Measurements from ENCODE around the gene CMYA5.

Gene CMYA5

DNA sequence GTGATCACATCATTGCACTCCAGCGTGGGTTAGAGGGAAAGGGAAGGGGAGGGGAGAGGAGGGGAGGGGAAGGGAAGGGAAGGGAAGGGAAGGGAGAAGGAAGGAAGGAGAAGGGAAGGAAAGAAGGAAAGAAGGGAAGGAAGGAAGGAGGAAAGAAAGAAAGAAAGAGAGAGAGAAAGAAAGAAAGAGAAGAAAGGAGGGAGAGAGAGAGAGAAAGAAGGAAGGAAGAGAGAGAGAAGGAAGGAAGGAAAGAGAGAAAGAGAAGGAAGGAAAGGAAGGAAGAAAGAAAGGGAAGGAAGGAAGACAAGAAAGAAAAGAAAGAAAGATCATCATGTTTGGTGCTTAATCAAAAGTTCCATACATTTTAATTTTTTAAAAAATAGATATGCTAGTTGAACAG lies 136.2 kb downstream of the CMYA5 start:
- no peak for DNase-seq (ENCODE audit: low read depth)
- no peak overlapping the region for H3K4me3 ChIP-seq (ENCODE audit: low read depth, low read length)
- in situ Hi-C loops (cut with HindIII; ENCODE audit: low sequenced_read_pairs), result no loop called here
- TF ChIP-seq, protein P1, sequence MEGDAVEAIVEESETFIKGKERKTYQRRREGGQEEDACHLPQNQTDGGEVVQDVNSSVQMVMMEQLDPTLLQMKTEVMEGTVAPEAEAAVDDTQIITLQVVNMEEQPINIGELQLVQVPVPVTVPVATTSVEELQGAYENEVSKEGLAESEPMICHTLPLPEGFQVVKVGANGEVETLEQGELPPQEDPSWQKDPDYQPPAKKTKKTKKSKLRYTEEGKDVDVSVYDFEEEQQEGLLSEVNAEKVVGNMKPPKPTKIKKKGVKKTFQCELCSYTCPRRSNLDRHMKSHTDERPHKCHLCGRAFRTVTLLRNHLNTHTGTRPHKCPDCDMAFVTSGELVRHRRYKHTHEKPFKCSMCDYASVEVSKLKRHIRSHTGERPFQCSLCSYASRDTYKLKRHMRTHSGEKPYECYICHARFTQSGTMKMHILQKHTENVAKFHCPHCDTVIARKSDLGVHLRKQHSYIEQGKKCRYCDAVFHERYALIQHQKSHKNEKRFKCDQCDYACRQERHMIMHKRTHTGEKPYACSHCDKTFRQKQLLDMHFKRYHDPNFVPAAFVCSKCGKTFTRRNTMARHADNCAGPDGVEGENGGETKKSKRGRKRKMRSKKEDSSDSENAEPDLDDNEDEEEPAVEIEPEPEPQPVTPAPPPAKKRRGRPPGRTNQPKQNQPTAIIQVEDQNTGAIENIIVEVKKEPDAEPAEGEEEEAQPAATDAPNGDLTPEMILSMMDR (IDR thresholded peaks at IDR 0.05; ENCODE audit: low read depth, low read length, missing control alignments), result no peak

DNA sequence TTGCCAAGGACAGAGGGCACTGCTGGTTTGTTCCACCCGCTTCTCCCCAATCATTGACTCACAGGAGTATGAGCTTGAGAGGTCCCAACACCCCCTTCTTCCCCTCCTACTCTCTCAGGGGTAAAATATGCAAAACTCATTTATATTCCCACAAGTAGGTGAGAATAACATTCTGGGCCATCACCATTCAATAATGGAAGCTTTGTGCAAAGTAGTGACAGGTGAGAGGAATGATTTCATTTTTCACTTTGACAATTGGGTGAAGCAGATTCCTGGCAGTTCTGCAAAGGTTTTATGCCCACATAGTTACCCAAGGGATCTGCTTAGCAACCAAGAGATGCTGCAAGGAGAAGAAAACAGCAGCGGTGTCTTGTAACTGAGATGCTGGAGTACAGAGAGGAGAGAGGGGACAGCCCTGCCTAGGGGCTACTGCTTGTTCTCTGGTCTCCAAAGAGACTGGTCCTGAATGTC lies 137.6 kb downstream of the CMYA5 start:
- no peak for DNase-seq (ENCODE audit: low read depth)
- TF ChIP-seq, protein P1 (IDR thresholded peaks at IDR 0.05; ENCODE audit: low read depth, low read length, missing control alignments), result no peak
- no peak overlapping the region for H3K4me3 ChIP-seq (ENCODE audit: low read depth, low read length)
- in situ Hi-C loops (cut with HindIII; ENCODE audit: low sequenced_read_pairs), result no loop called here

DNA sequence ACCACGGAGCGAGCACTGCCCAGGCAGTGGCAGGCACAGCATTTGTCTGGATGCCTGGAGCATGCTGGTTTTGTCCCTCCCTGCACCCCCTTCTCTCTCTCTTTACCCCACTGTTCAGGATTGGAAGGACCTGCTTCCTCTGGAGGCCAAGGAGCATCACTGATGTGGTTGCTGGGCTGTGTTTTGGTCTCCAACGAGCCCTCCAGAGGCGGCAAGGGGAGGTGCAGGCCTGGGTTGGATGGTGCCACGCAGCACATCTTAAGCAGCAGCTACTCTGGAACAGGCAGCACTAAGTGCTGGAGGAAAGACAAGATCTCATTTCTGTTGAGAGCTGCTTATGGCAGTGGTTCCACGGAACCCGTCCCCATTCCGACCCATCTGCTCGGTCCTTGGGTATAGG lies 139.6 kb downstream of the CMYA5 start:
- TF ChIP-seq, protein P1 (IDR thresholded peaks at IDR 0.05; ENCODE audit: low read depth, low read length, missing control alignments), result peak; percentile 17
- in situ Hi-C loops (cut with HindIII; ENCODE audit: low sequenced_read_pairs), result no loop called here

DNA sequence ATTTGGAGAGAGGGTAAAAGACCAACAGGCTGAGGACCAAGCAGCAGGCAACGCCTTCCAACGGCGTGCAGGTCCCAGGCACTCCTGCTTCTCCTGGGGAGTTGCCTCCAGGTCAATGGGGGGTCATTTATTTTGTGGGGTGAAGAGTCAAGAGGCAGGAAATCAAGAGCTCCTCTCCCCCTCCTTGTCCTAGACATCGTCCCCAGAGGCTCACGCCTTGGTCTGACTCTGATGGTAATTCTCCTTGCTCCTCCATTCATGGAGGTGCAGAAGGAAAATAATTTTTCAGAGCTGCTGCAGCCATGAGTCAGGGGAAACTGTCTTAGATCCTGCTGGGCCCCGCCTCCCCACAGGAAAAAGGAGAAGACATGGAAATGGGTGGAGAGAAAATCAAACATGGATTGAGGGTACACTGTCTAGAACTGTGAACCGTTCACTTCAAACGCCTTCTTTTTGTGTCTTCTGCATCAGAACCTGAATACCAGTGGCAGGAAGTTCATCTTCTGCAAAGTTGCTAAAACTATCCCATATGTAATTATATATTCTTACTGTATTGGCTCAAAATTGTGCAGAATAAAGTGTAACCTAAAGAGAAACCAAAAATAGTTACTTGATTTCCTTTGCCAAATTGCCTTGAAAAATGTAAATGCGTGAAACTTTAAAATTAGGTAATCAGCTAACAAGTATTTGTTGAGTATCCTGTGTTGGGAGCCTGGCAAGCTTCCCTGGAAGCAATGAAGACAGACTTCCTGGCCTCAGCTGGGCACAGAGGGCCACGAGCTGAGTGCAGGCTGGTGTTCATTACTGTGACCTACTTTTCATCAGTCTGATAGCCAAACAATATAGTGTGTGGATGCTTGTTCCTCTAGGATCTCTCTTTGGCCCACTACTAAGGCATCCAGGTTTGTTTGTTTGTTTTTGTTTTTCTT lies 142.0 kb downstream of the CMYA5 start:
- in situ Hi-C loops (cut with HindIII; ENCODE audit: low sequenced_read_pairs), result no loop called here
- no peak overlapping the region for H3K4me3 ChIP-seq (ENCODE audit: low read depth, low read length)
- no peak for DNase-seq (ENCODE audit: low read depth)
- TF ChIP-seq, protein P1 (IDR thresholded peaks at IDR 0.05; ENCODE audit: low read depth, low read length, missing control alignments), result no peak

More for the DNA sequence above, 139.6 kb downstream of the CMYA5 start:
- H3K4me3 ChIP-seq (ENCODE audit: low read depth, low read length), result no peak overlapping the region
- no peak for DNase-seq (ENCODE audit: low read depth)

DNA sequence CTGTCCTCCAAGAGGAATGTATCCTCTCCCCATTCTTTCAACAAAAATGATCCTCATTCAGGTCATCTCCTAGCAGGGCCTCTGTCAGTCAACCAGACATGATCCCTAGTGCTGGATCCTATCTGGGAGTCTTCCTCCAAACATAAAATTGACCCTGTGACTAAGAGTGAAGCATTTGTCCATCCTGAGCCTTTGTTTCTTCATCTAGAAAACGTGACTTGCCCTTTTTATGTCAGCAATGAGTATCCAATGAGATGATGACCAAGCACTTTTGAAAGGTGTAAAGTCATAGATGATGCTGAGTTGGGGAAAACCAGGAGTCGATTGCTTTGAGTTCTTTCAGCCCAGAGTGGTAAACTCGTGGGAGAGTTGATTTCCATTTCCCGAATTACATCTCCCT lies 143.3 kb downstream of the CMYA5 start:
- TF ChIP-seq, protein P1 (IDR thresholded peaks at IDR 0.05; ENCODE audit: low read depth, low read length, missing control alignments), result no peak
- no peak for DNase-seq (ENCODE audit: low read depth)

DNA sequence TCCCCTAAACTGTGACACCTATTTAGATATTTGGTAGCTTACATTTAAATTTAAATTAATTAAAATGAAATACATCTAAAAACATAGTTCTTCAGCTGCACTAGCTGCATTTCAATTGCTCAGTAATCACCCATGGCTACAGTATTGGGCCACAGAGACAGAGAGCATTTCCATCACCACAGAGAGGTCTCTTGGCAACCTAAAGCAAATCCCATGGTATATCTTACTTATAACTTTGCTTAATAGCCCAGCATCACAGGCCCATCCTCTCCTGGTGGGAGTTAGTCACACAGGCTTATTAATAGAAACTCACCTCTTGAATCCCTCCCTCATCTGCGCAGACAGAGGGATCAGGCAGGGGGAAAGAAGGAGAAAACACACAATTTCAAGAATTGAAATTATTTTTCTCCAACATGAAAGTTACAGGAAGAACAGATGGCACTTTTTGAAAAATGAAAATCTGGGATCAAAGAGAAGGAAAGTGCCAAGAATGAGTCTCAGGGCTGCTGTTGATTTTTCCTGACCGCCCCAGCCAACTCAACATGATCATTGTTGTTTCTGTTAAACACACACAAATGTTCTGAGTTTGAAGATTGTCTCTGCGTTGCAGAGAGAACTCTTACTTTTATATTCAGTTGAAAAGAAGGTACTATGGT lies 144.6 kb downstream of the CMYA5 start:
- no peak overlapping the region for H3K4me3 ChIP-seq (ENCODE audit: low read depth, low read length)
- no peak for DNase-seq (ENCODE audit: low read depth)
- TF ChIP-seq, protein P1 (IDR thresholded peaks at IDR 0.05; ENCODE audit: low read depth, low read length, missing control alignments), result no peak
- in situ Hi-C loops (cut with HindIII; ENCODE audit: low sequenced_read_pairs), result no loop called here

More for the DNA sequence above, 143.3 kb downstream of the CMYA5 start:
- H3K4me3 ChIP-seq (ENCODE audit: low read depth, low read length), result no peak overlapping the region
- in situ Hi-C loops (cut with HindIII; ENCODE audit: low sequenced_read_pairs), result no loop called here
